ENCODE data around the gene MPP4. TPM values are rescaled to one million over a fixed set of nuclear protein-coding genes. Genes with fewer than 3 reads are reported as not detected.

The MPP4 gene
- polyA plus RNA-seq, 1 donor from 2014 or later, result 0.38 TPM

- Histone ChIP-seq H3K9ac (ENCODE audit: low read length) (no peak overlapping the region), H3K27ac (ENCODE audit: low read length) (no peak overlapping the region), H2AFZ (ENCODE audit: low read depth, low read length) (no peak overlapping the region), H3K4me2 (ENCODE audit: low read length) (no peak overlapping the region), H3K4me3 (ENCODE audit: low read length) (no peak overlapping the region), H3F3A (ENCODE audit: insufficient read depth, low read length, poor library complexity, severe bottlenecking) (no peaks in the 10 kb centered on the region), H4K20me1 (ENCODE audit: insufficient read depth) (no peaks in the 10 kb centered on the region), H3K9me3 (ENCODE audit: low read length) (no peaks in the 10 kb centered on the region), H3K36me3 (ENCODE audit: insufficient read depth, low read length) (peaks cover 7% of the 10 kb centered on the region), H3K79me2 (replicated peaks; ENCODE audit: insufficient read depth, low read length) (peaks cover 28% of the 10 kb centered on the region), H3K27me3 (ENCODE audit: insufficient read depth, low read depth, low read length) (no peaks in the 10 kb centered on the region), H3K9me2 (ENCODE audit: insufficient read depth, low read length) (no peaks in the 10 kb centered on the region)
- TF ChIP-seq REST (IDR thresholded peaks at IDR 0.05; ENCODE audit: borderline replicate concordance), result no peak
Measured at GRCh38 chr2:201639205-201639604, 59.2 kb downstream of the MPP4 start.

GRCh38 chr2:201638326-201638725 is 60.1 kb downstream of the MPP4 start:
- Histone ChIP-seq H3F3A (ENCODE audit: insufficient read depth, low read length, poor library complexity, severe bottlenecking) (no peaks in the 10 kb centered on the region), H4K20me1 (ENCODE audit: insufficient read depth) (no peaks in the 10 kb centered on the region), H3K9me2 (ENCODE audit: insufficient read depth, low read length) (no peaks in the 10 kb centered on the region), H3K27me3 (ENCODE audit: insufficient read depth, low read depth, low read length) (no peaks in the 10 kb centered on the region), H3K9ac (ENCODE audit: low read length) (no peak overlapping the region), H3K9me3 (ENCODE audit: low read length) (no peaks in the 10 kb centered on the region), H3K4me2 (ENCODE audit: low read length) (no peak overlapping the region), H3K27ac (ENCODE audit: low read length) (no peak overlapping the region), H3K79me2 (replicated peaks; ENCODE audit: insufficient read depth, low read length) (peaks cover 28% of the 10 kb centered on the region), H2AFZ (ENCODE audit: low read depth, low read length) (no peak overlapping the region), H3K36me3 (ENCODE audit: insufficient read depth, low read length) (peaks cover 7% of the 10 kb centered on the region), H3K4me3 (ENCODE audit: low read length) (no peak overlapping the region)
- TF ChIP-seq TAF1 (IDR thresholded peaks at IDR 0.05; ENCODE audit: low read depth) (no peak), RAD21 (conservative IDR thresholded peaks at IDR 0.05) (no peak), MXI1 (conservative IDR thresholded peaks at IDR 0.05; ENCODE audit: poor library complexity, severe bottlenecking) (no peak), REST (IDR thresholded peaks at IDR 0.05; ENCODE audit: borderline replicate concordance) (no peak), EZH2 (IDR thresholded peaks at IDR 0.05; ENCODE audit: borderline replicate concordance, insufficient read depth, low read length, poor library complexity, severe bottlenecking) (no peak), SMC3 (conservative IDR thresholded peaks at IDR 0.05; ENCODE audit: poor library complexity) (no peak), EP300 (conservative IDR thresholded peaks at IDR 0.05; ENCODE audit: poor library complexity, severe bottlenecking) (no peak), POLR2AphosphoS5 (IDR thresholded peaks at IDR 0.05) (no peak)
- TF ChIP-seq, protein P1, sequence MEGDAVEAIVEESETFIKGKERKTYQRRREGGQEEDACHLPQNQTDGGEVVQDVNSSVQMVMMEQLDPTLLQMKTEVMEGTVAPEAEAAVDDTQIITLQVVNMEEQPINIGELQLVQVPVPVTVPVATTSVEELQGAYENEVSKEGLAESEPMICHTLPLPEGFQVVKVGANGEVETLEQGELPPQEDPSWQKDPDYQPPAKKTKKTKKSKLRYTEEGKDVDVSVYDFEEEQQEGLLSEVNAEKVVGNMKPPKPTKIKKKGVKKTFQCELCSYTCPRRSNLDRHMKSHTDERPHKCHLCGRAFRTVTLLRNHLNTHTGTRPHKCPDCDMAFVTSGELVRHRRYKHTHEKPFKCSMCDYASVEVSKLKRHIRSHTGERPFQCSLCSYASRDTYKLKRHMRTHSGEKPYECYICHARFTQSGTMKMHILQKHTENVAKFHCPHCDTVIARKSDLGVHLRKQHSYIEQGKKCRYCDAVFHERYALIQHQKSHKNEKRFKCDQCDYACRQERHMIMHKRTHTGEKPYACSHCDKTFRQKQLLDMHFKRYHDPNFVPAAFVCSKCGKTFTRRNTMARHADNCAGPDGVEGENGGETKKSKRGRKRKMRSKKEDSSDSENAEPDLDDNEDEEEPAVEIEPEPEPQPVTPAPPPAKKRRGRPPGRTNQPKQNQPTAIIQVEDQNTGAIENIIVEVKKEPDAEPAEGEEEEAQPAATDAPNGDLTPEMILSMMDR (IDR thresholded peaks at IDR 0.05; ENCODE audit: poor library complexity, severe bottlenecking), result no peak
